Loucy (cell line): ENCODE results near the gene VDAC1.
"Not testable (repeated sequence)": the region's sequence is repeated elsewhere in the genome, so short reads cannot be mapped to it uniquely, and the experiment has no call there.

Source experiments
- H2AFZ ChIP-seq: fragments of 200-600 bp; sonication (generic); 2 replicates; pipeline ENCODE4 v1.6.0; 2016; ENCODE audit warnings: antibody characterized with exemption, mild to moderate bottlenecking, low read length, moderate library complexity
- H3F3A ChIP-seq: fragments of 200-600 bp; 2 replicates; pipeline ENCODE4 v1.6.0; 2016; ENCODE audit warnings: antibody characterized with exemption, low read depth, mild to moderate bottlenecking
- H3K27me3 ChIP-seq: fragments of 200-600 bp; sonication (generic); 2 replicates; pipeline ENCODE4 v1.6.1; 2014; ENCODE audit warnings: low read length, mild to moderate bottlenecking; ENCODE audit not compliant: insufficient read depth, poor library complexity, severe bottlenecking
- H3K36me3 ChIP-seq: fragments of 200-600 bp; sonication (generic); 2 replicates; pipeline ENCODE4 v1.6.1; 2016; ENCODE audit warnings: low read length; ENCODE audit not compliant: insufficient read depth
- H3K4me1 ChIP-seq: fragments of 200-600 bp; sonication (generic); 2 replicates; pipeline ENCODE4 v1.5.1; 2014; ENCODE audit warnings: low read length, mild to moderate bottlenecking; ENCODE audit not compliant: insufficient read depth, poor library complexity, severe bottlenecking
- H3K4me2 ChIP-seq: fragments of 200-600 bp; sonication (generic); 2 replicates; pipeline ENCODE4 v1.6.0; 2014; ENCODE audit warnings: antibody characterized with exemption, low read length, low read depth, mild to moderate bottlenecking; ENCODE audit not compliant: poor library complexity, severe bottlenecking
- H3K4me3 ChIP-seq: fragments of 200-600 bp; sonication (generic); 2 replicates; pipeline ENCODE4 v1.5.1; 2014; ENCODE audit warnings: low read length, mild to moderate bottlenecking, mixed read lengths; ENCODE audit not compliant: poor library complexity, severe bottlenecking
- H3K79me2 ChIP-seq: fragments of 200-600 bp; sonication (generic); 2 replicates; pipeline ENCODE4 v1.6.1; 2014; ENCODE audit warnings: low read length; ENCODE audit not compliant: insufficient read depth
- H3K9ac ChIP-seq: fragments of 200-600 bp; sonication (generic); 2 replicates; pipeline ENCODE4 v1.6.0; 2014; ENCODE audit warnings: mild to moderate bottlenecking, low read depth, low read length, moderate library complexity; ENCODE audit not compliant: poor library complexity, severe bottlenecking
- H3K9me2 ChIP-seq: fragments of 200-600 bp; sonication (generic); replicated peaks from 2 replicates; pipeline ENCODE4 v1.6.1; 2016; ENCODE audit warnings: low read depth, low read length, mixed read lengths
- H3K9me3 ChIP-seq: fragments of 200-600 bp; sonication (generic); 2 replicates; pipeline ENCODE4 v1.6.1; 2014; ENCODE audit warnings: mild to moderate bottlenecking, antibody characterized with exemption, low read length, low read depth; ENCODE audit not compliant: insufficient read depth
- H4K20me1 ChIP-seq: fragments of 200-600 bp; sonication (generic); 2 replicates; pipeline ENCODE4 v1.6.0; 2014; ENCODE audit warnings: antibody characterized with exemption, low read length, mild to moderate bottlenecking; ENCODE audit not compliant: insufficient read depth, poor library complexity, severe bottlenecking
- CTCF ChIP-seq: fragments of 200-600 bp; sonication (generic); conservative IDR thresholded peaks from 2 replicates; pipeline ENCODE4 v1.5.1; 2014; ENCODE audit warnings: mild to moderate bottlenecking, antibody characterized with exemption, low read length
- EZH2phosphoT487 ChIP-seq: fragments of 200-600 bp; IDR thresholded peaks from 2 replicates; pipeline ENCODE4 v1.6.1; 2018; ENCODE audit warnings: antibody characterized with exemption, mild to moderate bottlenecking, moderate library complexity, borderline replicate concordance

VDAC1 gene

GRCh38 chr5:133957591-133957990 is 47.2 kb downstream of the VDAC1 start:
- H3K4me3 ChIP-seq: no peak overlapping the region
- peak overlapping the region; percentile 24 for H3K4me2 ChIP-seq
- H3K9ac ChIP-seq: no peak overlapping the region
- TF ChIP-seq CTCF: no peak
- no peak for TF ChIP-seq EZH2phosphoT487
- H3K9me3 ChIP-seq: no peaks in the 10 kb centered on the region
- no peaks in the 10 kb centered on the region for H3K79me2 ChIP-seq
- H4K20me1 ChIP-seq: no peaks in the 10 kb centered on the region
- no peaks in the 10 kb centered on the region for H3K9me2 ChIP-seq
- no peaks in the 10 kb centered on the region for H3K27me3 ChIP-seq
- no peaks in the 10 kb centered on the region for H3F3A ChIP-seq
- H3K36me3 ChIP-seq: no peaks in the 10 kb centered on the region
- no peaks in the 10 kb centered on the region for H3K4me1 ChIP-seq
- no peak overlapping the region for H2AFZ ChIP-seq

GRCh38 chr5:133957080-133957479 is 47.7 kb downstream of the VDAC1 start:
- Histone ChIP-seq H3K9me3 (no peaks in the 10 kb centered on the region), H4K20me1 (no peaks in the 10 kb centered on the region), H3K27me3 (no peaks in the 10 kb centered on the region), H3K36me3 (no peaks in the 10 kb centered on the region), H3F3A (no peaks in the 10 kb centered on the region), H3K9me2 (no peaks in the 10 kb centered on the region), H3K79me2 (no peaks in the 10 kb centered on the region), H3K4me2 (peak overlapping the region; percentile 24), H3K4me1 (no peaks in the 10 kb centered on the region), H3K4me3 (no peak overlapping the region), H3K9ac (no peak overlapping the region), H2AFZ (no peak overlapping the region)
- TF ChIP-seq EZH2phosphoT487: no peak
- TF ChIP-seq CTCF: no peak

- H3K27me3 ChIP-seq, H3K79me2 ChIP-seq, H3K9me2 ChIP-seq, H3K4me3 ChIP-seq, H3K36me3 ChIP-seq, H3K9me3 ChIP-seq, H3F3A ChIP-seq, H3K9ac ChIP-seq, H2AFZ ChIP-seq, H3K4me1 ChIP-seq, H4K20me1 ChIP-seq, H3K4me2 ChIP-seq: not testable (repeated sequence)
These were observed 48.6 kb downstream of the VDAC1 start for GRCh38 chr5:133956196-133956595.

GRCh38 chr5:133953568-133954145 is 51.1 kb downstream of the VDAC1 start:
- no peaks in the 10 kb centered on the region for H3K4me1 ChIP-seq
- TF ChIP-seq EZH2phosphoT487 (no peak), CTCF (no peak)
- H3F3A ChIP-seq: no peaks in the 10 kb centered on the region
- no peak overlapping the region for H2AFZ ChIP-seq
- H4K20me1 ChIP-seq: no peaks in the 10 kb centered on the region
- no peaks in the 10 kb centered on the region for H3K79me2 ChIP-seq
- H3K27me3 ChIP-seq: no peaks in the 10 kb centered on the region
- no peak overlapping the region for H3K4me3 ChIP-seq
- H3K9ac ChIP-seq: no peak overlapping the region
- no peak overlapping the region for H3K4me2 ChIP-seq
- H3K9me3 ChIP-seq: no peaks in the 10 kb centered on the region
- no peaks in the 10 kb centered on the region for H3K36me3 ChIP-seq
- no peaks in the 10 kb centered on the region for H3K9me2 ChIP-seq
